LNCAP (cell line): ENCODE measurements around the gene MLLT11.

Experiments used
- CTCF ChIP-seq: fragments of 450-650 bp; IDR thresholded peaks from 2 replicates; pipeline ENCODE4 v1.5.1; 2017; ENCODE audit warnings: mild to moderate bottlenecking

Gene MLLT11

GRCh38 chr1:151035167-151035566 lies 25.0 kb upstream of the MLLT11 start:
- TF ChIP-seq CTCF = no peak

GRCh38 chr1:151036356-151036755 lies 23.8 kb upstream of the MLLT11 start, which contains the start of gene BNIPL:
Gene BNIPL (plus strand): TSS chr1:151036586. CDS start chr1:151036726, 140 bp downstream.
- TF ChIP-seq CTCF = no peak

GRCh38 chr1:151037032-151037431 lies 23.2 kb upstream of the MLLT11 start:
- no peak for TF ChIP-seq CTCF

DNA sequence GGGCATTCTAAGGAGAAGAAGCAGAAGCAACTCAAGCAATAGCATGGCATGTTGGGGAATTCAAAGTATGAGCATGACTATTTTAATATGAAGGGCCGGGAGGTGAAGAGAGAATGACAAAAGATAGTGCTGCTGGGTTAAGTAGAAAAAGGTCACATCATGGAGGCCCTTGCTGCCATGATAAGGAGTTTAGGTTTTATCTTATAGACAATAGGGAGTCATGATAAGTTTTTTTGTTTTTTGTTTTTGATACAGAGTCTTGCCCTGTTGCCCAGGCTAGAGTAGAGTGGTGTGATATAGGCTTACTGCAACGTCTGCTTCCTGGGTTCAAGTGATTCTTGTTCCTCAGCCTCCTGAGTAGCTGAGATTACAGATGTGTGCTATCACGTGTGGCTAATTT lies 20.7 kb upstream of the MLLT11 start:
- no peak for TF ChIP-seq CTCF

GRCh38 chr1:151043163-151043562 lies 17.0 kb upstream of the MLLT11 start:
- TF ChIP-seq CTCF = no peak

DNA sequence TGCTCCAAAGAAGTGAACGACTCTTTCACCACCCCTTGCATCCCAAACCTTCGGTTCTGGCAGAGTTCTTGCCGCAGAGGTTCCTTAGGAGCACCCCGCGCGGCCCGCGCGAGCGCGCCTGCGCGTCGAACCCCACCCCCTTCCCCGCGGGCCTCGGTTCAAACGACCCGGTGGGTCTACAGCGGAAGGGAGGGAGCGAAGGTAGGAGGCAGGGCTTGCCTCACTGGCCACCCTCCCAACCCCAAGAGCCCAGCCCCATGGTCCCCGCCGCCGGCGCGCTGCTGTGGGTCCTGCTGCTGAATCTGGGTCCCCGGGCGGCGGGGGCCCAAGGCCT lies 12.6 kb upstream of the MLLT11 start, which contains the start of gene C1orf56:
Gene C1orf56 (plus strand): TSS at position 161 of the 334 bp plus-strand sequence. CDS start 97 bp downstream, at position 258.
- TF ChIP-seq CTCF = no peak

GRCh38 chr1:151047925-151048644 lies 12.1 kb upstream of the MLLT11 start:
- TF ChIP-seq CTCF = no peak

- TF ChIP-seq CTCF = no peak
Measured at GRCh38 chr1:151048645-151049032, 11.6 kb upstream of the MLLT11 start.
